DOHH2 (cell line): ENCODE data around the gene PPP4R4.

Experiments
- H3F3A ChIP-seq: fragments of 200-600 bp; sonication (generic), shearing (Covaris generic); 2 replicates; pipeline ENCODE4 v1.6.0; 2016; ENCODE audit warnings: antibody characterized with exemption, mild to moderate bottlenecking; ENCODE audit not compliant: control insufficient read depth, insufficient read depth
- H3K27ac ChIP-seq: fragments of 200-600 bp; sonication (generic); 2 replicates; pipeline ENCODE4 v1.5.1; 2014; ENCODE audit warnings: low read depth, mild to moderate bottlenecking, low read length, moderate library complexity
- H3K27me3 ChIP-seq: fragments of 200-600 bp; sonication (generic); 2 replicates; pipeline ENCODE4 v1.6.1; 2014; ENCODE audit warnings: mild to moderate bottlenecking, low read length, mixed read lengths; ENCODE audit not compliant: control insufficient read depth
- H3K36me3 ChIP-seq: fragments of 200-600 bp; sonication (generic); 2 replicates; pipeline ENCODE4 v1.6.1; 2014; ENCODE audit warnings: mild to moderate bottlenecking, low read length, moderate library complexity, mixed read lengths; ENCODE audit not compliant: control insufficient read depth
- H3K4me1 ChIP-seq: fragments of 200-600 bp; sonication (generic); 2 replicates; pipeline ENCODE4 v1.6.1; 2014; ENCODE audit warnings: mild to moderate bottlenecking, low read length, mixed read lengths; ENCODE audit not compliant: control insufficient read depth
- H3K4me2 ChIP-seq: fragments of 200-600 bp; sonication (generic); 2 replicates; pipeline ENCODE4 v1.6.0; 2014; ENCODE audit warnings: mild to moderate bottlenecking, low read length, moderate library complexity
- H3K4me3 ChIP-seq: fragments of 200-600 bp; sonication (generic); 2 replicates; pipeline ENCODE4 v1.5.1; 2014; ENCODE audit warnings: mild to moderate bottlenecking, low read length, mixed read lengths
- H3K79me2 ChIP-seq: fragments of 200-600 bp; sonication (generic); 2 replicates; pipeline ENCODE4 v1.6.1; 2014; ENCODE audit warnings: mild to moderate bottlenecking, low read length, mixed read lengths; ENCODE audit not compliant: control insufficient read depth
- H3K9me2 ChIP-seq: fragments of 200-600 bp; sonication (generic); replicated peaks from 2 replicates; pipeline ENCODE4 v1.6.1; 2014; ENCODE audit warnings: mild to moderate bottlenecking, low read length, mixed read lengths; ENCODE audit not compliant: control insufficient read depth
- H3K9me3 ChIP-seq: fragments of 200-600 bp; sonication (generic); 2 replicates; pipeline ENCODE4 v1.6.1; 2014; ENCODE audit warnings: antibody characterized with exemption, low read length, mixed read lengths; ENCODE audit not compliant: control insufficient read depth, insufficient read depth
- H4K20me1 ChIP-seq: fragments of 200-600 bp; sonication (generic); 2 replicates; pipeline ENCODE4 v1.6.0; 2014; ENCODE audit warnings: low read depth, mild to moderate bottlenecking, antibody characterized with exemption, low read length, moderate library complexity; ENCODE audit not compliant: control insufficient read depth, insufficient read depth
- EZH2phosphoT487 ChIP-seq: fragments of 200-600 bp; sonication (generic); IDR thresholded peaks from 2 replicates; pipeline ENCODE4 v1.6.1; 2017; ENCODE audit warnings: borderline replicate concordance, mild to moderate bottlenecking, antibody characterized with exemption, low read length, moderate library complexity, mixed read lengths
- TF ChIP-seq, protein P1 (sequence below): fragments of 200-600 bp; sonication (generic); IDR thresholded peaks from one replicate; pipeline ENCODE4 v1.5.1; 2014; ENCODE audit warnings: antibody characterized with exemption, mild to moderate bottlenecking, low read depth, low read length; ENCODE audit not compliant: poor library complexity, severe bottlenecking

PPP4R4 gene

GRCh38 chr14:94225460-94226378 is 51.6 kb downstream of the PPP4R4 start:
- no peaks in the 10 kb centered on the region for H4K20me1 ChIP-seq
- H3K27me3 ChIP-seq: no peaks in the 10 kb centered on the region
- no peak overlapping the region for H3K4me3 ChIP-seq
- H3K36me3 ChIP-seq: no peaks in the 10 kb centered on the region
- TF ChIP-seq EZH2phosphoT487: no peak
- TF ChIP-seq, protein P1, sequence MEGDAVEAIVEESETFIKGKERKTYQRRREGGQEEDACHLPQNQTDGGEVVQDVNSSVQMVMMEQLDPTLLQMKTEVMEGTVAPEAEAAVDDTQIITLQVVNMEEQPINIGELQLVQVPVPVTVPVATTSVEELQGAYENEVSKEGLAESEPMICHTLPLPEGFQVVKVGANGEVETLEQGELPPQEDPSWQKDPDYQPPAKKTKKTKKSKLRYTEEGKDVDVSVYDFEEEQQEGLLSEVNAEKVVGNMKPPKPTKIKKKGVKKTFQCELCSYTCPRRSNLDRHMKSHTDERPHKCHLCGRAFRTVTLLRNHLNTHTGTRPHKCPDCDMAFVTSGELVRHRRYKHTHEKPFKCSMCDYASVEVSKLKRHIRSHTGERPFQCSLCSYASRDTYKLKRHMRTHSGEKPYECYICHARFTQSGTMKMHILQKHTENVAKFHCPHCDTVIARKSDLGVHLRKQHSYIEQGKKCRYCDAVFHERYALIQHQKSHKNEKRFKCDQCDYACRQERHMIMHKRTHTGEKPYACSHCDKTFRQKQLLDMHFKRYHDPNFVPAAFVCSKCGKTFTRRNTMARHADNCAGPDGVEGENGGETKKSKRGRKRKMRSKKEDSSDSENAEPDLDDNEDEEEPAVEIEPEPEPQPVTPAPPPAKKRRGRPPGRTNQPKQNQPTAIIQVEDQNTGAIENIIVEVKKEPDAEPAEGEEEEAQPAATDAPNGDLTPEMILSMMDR: no peak
- H3K4me2 ChIP-seq: no peak overlapping the region
- H3K79me2 ChIP-seq: no peaks in the 10 kb centered on the region
- no peaks in the 10 kb centered on the region for H3K9me2 ChIP-seq
- peaks cover 8% of the 10 kb centered on the region for H3K4me1 ChIP-seq
- H3K27ac ChIP-seq: no peak overlapping the region
- H3K9me3 ChIP-seq: 0 out of 2 replicates have a peak, but pooled peaks cover 4% of the 10 kb centered on the region
- no peaks in the 10 kb centered on the region for H3F3A ChIP-seq

GRCh38 chr14:94227029-94227428 is 52.9 kb downstream of the PPP4R4 start:
- H3K27me3 ChIP-seq: no peaks in the 10 kb centered on the region

GRCh38 chr14:94237046-94237445 is 62.9 kb downstream of the PPP4R4 start:
- no peaks in the 10 kb centered on the region for H3K36me3 ChIP-seq
- H4K20me1 ChIP-seq: no peaks in the 10 kb centered on the region
- H3K79me2 ChIP-seq: no peaks in the 10 kb centered on the region
- H3K4me3 ChIP-seq: no peak overlapping the region
- H3F3A ChIP-seq: no peaks in the 10 kb centered on the region
- no peak overlapping the region for H3K27ac ChIP-seq
- no peaks in the 10 kb centered on the region for H3K4me1 ChIP-seq
- H3K9me3 ChIP-seq: no peaks in the 10 kb centered on the region
- H3K4me2 ChIP-seq: no peak overlapping the region
- no peaks in the 10 kb centered on the region for H3K9me2 ChIP-seq
- TF ChIP-seq, protein P1: no peak
- TF ChIP-seq EZH2phosphoT487: no peak
- H3K27me3 ChIP-seq: no peaks in the 10 kb centered on the region

More at GRCh38 chr14:94227029-94227428, 52.9 kb downstream of the PPP4R4 start:
- no peaks in the 10 kb centered on the region for H3K9me2 ChIP-seq
- H4K20me1 ChIP-seq: no peaks in the 10 kb centered on the region
- TF ChIP-seq EZH2phosphoT487: no peak
- TF ChIP-seq, protein P1: no peak
- no peak overlapping the region for H3K4me3 ChIP-seq
- no peaks in the 10 kb centered on the region for H3K9me3 ChIP-seq
- no peaks in the 10 kb centered on the region for H3F3A ChIP-seq
- H3K36me3 ChIP-seq: no peaks in the 10 kb centered on the region
- H3K79me2 ChIP-seq: no peaks in the 10 kb centered on the region
- H3K27ac ChIP-seq: no peak overlapping the region
- H3K4me1 ChIP-seq: peaks cover 8% of the 10 kb centered on the region
- H3K4me2 ChIP-seq: no peak overlapping the region
